HG02798 (cell line): Measurements from ENCODE around the gene CTXND2.

Experiments
- ATAC-seq: cut with Tn5 transposase; IDR thresholded peaks from one replicate; pipeline ENCODE4 v1.9.1; 2021; ENCODE audit warnings: mild to moderate bottlenecking; ENCODE audit not compliant: unreplicated experiment, poor library complexity

CTXND2 gene

DNA sequence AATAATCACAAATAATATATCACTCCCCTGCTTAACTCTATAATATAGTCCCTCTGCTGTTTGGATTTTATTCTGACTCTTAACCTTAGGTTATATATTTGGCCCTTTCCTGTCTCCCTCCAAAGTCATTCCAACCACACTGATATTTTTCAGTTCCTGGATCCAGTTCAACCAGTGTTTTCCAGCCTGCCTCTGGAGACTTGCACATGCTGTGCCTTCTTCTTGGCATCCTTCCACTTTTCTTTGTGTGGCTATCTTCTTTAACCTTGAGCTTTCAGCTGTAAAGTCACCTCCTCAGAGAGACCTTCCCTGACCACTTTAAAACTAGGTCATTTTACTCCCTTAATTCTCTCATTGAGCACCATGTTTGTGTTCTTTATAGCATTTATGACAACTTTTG, 68.3 kb downstream of the CTXND2 start:
- ATAC-seq: no peak

DNA sequence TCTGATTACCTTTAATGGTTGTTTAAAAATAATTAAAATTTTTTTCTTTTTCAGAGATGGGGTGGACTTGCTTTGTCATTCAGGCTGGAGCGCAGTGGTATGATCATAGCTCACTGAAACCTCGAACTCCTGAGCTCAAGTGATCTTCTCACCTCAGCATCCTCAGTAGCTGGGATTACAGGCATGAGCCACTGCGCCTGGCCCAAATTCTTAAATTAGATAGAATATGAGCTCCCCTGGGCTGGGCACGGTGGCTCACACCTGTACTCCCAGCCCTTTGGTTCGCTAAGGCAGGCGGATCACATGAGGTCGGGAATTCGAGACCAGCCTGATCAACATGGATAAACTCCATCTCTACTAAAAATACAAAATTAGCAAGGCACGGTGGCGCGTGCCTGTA, 70.7 kb downstream of the CTXND2 start:
- no peak for ATAC-seq

DNA sequence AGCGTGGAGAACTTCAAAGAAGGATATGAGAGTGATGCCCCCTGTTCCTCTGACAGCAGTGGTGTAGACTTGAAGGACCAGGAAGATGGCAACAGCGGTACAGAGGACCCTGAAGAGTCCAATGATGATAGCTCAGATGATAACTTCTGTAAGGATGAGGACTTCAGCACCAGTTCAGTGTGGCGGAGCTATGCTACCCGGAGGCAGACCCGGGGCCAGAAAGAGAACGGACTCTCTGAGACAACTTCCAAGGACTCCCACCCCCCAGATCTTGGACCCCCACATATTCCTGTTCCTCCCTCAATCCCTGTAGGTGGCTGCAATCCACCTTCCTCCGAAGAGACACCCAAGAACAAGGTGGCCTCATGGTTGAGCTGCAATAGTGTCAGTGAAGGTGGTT, 73.7 kb downstream of the CTXND2 start:
- no peak for ATAC-seq

DNA sequence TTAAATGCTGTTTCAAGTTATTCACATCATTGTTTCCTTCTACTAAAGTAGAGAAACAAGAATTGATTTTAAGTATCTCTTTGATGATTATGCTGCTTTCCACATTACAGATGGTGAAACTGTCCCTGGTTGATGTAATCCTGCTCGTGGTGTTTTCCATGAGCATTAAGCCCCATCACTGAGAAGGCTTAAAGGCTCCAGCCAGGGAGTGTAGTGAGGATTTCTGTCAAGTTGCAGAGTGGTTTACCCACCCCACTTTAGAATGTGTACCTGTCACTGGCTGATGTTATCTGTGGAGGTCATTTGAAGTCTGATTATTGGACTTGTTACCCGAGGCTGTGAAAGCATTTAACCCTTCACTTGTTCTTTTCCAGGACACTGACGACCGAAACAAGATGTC, 74.8 kb downstream of the CTXND2 start:
- no peak for ATAC-seq
